ENCODE measurements around the gene DKK3. TPM values are rescaled to one million over a fixed set of nuclear protein-coding genes. Genes with fewer than 3 reads are reported as not detected.

The DKK3 gene
- total and polyA plus RNA-seq, 2 experiments from 2014 or later = 16.8 to 31.1 TPM

DNA sequence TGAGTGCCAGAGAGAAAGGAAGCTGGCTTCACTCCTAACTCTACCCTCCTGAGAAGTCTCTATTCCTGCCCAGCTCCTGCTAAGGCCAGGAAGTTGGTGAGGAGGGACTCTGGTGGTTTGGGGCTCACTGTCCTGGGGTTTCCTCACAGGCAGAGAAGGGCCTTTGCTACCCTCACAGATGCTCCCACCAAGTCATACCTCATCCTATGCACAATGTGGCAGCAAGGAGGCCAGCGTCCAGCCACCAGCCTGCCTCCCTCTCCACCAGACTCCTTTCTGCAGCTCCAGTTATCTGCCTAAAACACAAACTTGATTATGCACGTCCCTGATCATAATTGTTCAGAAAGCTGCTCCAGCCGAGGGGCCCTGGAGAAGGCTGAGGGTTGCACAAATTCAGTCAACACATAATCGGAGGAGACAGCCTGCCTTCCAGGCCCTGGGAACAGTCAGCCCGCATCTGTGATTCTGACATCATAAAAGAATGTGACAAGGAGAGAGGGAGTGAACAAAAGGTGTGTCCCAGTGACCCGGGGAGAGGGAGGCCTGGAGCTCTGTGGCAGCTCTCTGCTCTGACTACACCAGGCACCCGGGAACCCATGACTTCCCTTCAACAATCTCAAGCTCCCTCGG, 28.8 kb downstream of the DKK3 start:
- TF ChIP-seq CREB1 (CRISPR knock-in tag; IDR thresholded peaks at IDR 0.05; ENCODE audit: low read depth) = no peak
- no peak for TF ChIP-seq POLR2AphosphoS5 (IDR thresholded peaks at IDR 0.05; ENCODE audit: low read depth)
- no peak for TF ChIP-seq ZNF331 (CRISPR knock-in tag; IDR thresholded peaks at IDR 0.05; ENCODE audit: low read depth)
- no peak for TF ChIP-seq JUNB (IDR thresholded peaks at IDR 0.05; ENCODE audit: unreplicated experiment)
- no peak for TF ChIP-seq NANOG (IDR thresholded peaks at IDR 0.05; ENCODE audit: borderline replicate concordance)
- TF ChIP-seq, protein P1, sequence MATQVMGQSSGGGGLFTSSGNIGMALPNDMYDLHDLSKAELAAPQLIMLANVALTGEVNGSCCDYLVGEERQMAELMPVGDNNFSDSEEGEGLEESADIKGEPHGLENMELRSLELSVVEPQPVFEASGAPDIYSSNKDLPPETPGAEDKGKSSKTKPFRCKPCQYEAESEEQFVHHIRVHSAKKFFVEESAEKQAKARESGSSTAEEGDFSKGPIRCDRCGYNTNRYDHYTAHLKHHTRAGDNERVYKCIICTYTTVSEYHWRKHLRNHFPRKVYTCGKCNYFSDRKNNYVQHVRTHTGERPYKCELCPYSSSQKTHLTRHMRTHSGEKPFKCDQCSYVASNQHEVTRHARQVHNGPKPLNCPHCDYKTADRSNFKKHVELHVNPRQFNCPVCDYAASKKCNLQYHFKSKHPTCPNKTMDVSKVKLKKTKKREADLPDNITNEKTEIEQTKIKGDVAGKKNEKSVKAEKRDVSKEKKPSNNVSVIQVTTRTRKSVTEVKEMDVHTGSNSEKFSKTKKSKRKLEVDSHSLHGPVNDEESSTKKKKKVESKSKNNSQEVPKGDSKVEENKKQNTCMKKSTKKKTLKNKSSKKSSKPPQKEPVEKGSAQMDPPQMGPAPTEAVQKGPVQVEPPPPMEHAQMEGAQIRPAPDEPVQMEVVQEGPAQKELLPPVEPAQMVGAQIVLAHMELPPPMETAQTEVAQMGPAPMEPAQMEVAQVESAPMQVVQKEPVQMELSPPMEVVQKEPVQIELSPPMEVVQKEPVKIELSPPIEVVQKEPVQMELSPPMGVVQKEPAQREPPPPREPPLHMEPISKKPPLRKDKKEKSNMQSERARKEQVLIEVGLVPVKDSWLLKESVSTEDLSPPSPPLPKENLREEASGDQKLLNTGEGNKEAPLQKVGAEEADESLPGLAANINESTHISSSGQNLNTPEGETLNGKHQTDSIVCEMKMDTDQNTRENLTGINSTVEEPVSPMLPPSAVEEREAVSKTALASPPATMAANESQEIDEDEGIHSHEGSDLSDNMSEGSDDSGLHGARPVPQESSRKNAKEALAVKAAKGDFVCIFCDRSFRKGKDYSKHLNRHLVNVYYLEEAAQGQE (IDR thresholded peaks at IDR 0.05; ENCODE audit: unreplicated experiment) = no peak
- TF ChIP-seq, protein P2, sequence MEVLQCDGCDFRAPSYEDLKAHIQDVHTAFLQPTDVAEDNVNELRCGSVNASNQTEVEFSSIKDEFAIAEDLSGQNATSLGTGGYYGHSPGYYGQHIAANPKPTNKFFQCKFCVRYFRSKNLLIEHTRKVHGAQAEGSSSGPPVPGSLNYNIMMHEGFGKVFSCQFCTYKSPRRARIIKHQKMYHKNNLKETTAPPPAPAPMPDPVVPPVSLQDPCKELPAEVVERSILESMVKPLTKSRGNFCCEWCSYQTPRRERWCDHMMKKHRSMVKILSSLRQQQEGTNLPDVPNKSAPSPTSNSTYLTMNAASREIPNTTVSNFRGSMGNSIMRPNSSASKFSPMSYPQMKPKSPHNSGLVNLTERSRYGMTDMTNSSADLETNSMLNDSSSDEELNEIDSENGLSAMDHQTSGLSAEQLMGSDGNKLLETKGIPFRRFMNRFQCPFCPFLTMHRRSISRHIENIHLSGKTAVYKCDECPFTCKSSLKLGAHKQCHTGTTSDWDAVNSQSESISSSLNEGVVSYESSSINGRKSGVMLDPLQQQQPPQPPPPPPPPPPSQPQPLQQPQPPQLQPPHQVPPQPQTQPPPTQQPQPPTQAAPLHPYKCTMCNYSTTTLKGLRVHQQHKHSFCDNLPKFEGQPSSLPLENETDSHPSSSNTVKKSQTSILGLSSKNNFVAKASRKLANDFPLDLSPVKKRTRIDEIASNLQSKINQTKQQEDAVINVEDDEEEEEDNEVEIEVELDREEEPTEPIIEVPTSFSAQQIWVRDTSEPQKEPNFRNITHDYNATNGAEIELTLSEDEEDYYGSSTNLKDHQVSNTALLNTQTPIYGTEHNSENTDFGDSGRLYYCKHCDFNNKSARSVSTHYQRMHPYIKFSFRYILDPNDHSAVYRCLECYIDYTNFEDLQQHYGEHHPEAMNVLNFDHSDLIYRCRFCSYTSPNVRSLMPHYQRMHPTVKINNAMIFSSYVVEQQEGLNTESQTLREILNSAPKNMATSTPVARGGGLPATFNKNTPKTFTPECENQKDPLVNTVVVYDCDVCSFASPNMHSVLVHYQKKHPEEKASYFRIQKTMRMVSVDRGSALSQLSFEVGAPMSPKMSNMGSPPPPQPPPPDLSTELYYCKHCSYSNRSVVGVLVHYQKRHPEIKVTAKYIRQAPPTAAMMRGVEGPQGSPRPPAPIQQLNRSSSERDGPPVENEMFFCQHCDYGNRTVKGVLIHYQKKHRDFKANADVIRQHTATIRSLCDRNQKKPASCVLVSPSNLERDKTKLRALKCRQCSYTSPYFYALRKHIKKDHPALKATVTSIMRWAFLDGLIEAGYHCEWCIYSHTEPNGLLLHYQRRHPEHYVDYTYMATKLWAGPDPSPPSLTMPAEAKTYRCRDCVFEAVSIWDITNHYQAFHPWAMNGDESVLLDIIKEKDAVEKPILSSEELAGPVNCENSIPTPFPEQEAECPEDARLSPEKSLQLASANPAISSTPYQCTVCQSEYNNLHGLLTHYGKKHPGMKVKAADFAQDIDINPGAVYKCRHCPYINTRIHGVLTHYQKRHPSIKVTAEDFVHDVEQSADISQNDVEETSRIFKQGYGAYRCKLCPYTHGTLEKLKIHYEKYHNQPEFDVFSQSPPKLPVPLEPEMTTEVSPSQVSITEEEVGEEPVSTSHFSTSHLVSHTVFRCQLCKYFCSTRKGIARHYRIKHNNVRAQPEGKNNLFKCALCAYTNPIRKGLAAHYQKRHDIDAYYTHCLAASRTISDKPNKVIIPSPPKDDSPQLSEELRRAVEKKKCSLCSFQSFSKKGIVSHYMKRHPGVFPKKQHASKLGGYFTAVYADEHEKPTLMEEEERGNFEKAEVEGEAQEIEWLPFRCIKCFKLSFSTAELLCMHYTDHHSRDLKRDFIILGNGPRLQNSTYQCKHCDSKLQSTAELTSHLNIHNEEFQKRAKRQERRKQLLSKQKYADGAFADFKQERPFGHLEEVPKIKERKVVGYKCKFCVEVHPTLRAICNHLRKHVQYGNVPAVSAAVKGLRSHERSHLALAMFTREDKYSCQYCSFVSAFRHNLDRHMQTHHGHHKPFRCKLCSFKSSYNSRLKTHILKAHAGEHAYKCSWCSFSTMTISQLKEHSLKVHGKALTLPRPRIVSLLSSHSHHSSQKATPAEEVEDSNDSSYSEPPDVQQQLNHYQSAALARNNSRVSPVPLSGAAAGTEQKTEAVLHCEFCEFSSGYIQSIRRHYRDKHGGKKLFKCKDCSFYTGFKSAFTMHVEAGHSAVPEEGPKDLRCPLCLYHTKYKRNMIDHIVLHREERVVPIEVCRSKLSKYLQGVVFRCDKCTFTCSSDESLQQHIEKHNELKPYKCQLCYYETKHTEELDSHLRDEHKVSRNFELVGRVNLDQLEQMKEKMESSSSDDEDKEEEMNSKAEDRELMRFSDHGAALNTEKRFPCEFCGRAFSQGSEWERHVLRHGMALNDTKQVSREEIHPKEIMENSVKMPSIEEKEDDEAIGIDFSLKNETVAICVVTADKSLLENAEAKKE (CRISPR knock-in tag; IDR thresholded peaks at IDR 0.05) = no peak
- no peak for TF ChIP-seq ZNF114 (CRISPR knock-in tag; IDR thresholded peaks at IDR 0.05)
- no peak for TF ChIP-seq EZH2 (IDR thresholded peaks at IDR 0.05; ENCODE audit: low read depth, unreplicated experiment)
- TF ChIP-seq, protein P3, sequence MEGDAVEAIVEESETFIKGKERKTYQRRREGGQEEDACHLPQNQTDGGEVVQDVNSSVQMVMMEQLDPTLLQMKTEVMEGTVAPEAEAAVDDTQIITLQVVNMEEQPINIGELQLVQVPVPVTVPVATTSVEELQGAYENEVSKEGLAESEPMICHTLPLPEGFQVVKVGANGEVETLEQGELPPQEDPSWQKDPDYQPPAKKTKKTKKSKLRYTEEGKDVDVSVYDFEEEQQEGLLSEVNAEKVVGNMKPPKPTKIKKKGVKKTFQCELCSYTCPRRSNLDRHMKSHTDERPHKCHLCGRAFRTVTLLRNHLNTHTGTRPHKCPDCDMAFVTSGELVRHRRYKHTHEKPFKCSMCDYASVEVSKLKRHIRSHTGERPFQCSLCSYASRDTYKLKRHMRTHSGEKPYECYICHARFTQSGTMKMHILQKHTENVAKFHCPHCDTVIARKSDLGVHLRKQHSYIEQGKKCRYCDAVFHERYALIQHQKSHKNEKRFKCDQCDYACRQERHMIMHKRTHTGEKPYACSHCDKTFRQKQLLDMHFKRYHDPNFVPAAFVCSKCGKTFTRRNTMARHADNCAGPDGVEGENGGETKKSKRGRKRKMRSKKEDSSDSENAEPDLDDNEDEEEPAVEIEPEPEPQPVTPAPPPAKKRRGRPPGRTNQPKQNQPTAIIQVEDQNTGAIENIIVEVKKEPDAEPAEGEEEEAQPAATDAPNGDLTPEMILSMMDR (conservative IDR thresholded peaks at IDR 0.05; ENCODE audit: low read depth in 2 of 2) = no peak
- TF ChIP-seq EZH2phosphoT487 (IDR thresholded peaks at IDR 0.05; ENCODE audit: unreplicated experiment) = no peak
- TF ChIP-seq STAT1 (IDR thresholded peaks at IDR 0.05; ENCODE audit: unreplicated experiment) = no peak
- TF ChIP-seq, protein P4, sequence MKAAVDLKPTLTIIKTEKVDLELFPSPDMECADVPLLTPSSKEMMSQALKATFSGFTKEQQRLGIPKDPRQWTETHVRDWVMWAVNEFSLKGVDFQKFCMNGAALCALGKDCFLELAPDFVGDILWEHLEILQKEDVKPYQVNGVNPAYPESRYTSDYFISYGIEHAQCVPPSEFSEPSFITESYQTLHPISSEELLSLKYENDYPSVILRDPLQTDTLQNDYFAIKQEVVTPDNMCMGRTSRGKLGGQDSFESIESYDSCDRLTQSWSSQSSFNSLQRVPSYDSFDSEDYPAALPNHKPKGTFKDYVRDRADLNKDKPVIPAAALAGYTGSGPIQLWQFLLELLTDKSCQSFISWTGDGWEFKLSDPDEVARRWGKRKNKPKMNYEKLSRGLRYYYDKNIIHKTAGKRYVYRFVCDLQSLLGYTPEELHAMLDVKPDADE (IDR thresholded peaks at IDR 0.05) = no peak
- H3K4me2 ChIP-seq = no peak overlapping the region
- Mint-ChIP-seq H3K4me1 (peaks cover 23% of the 10 kb centered on the region), H3K36me3 (ENCODE audit: low read depth) (peaks cover 7% of the 10 kb centered on the region; the same call in 2 of the 3 replicates), H3K27ac (no peak overlapping the region; the same call in 1 of the 2 replicates), H3K4me3 (no peak overlapping the region), H3K27me3 (ENCODE audit: insufficient read depth, low read depth, poor library complexity) (peaks cover 3% of the 10 kb centered on the region), H3K9me3 (no peaks in the 10 kb centered on the region)
- no peak overlapping the region for H3K4me3 ChIP-seq
- H3F3A ChIP-seq (replicated peaks; ENCODE audit: low read depth) = no peaks in the 10 kb centered on the region
- H3K79me2 ChIP-seq (replicated peaks; ENCODE audit: insufficient read depth) = no peaks in the 10 kb centered on the region
- no peaks in the 10 kb centered on the region for H4K20me1 ChIP-seq (replicated peaks; ENCODE audit: insufficient read depth)
- no peaks in the 10 kb centered on the region for H3K9me2 ChIP-seq (ENCODE audit: insufficient read depth)
- H3K27me3 ChIP-seq (ENCODE audit: insufficient read depth) = no peaks in the 10 kb centered on the region
- H2AFZ ChIP-seq = no peak overlapping the region
- H3K4me1 ChIP-seq (ENCODE audit: insufficient read depth) = peaks cover 14% of the 10 kb centered on the region; the same call in 1 of the 2 replicates
- H3K36me3 ChIP-seq (ENCODE audit: insufficient read depth) = no peaks in the 10 kb centered on the region
- DNase-seq (ENCODE audit: low spot score) = no peak
- ATAC-seq = no peak
- H3K27ac ChIP-seq (ENCODE audit: low read depth) = no peak overlapping the region
